GM23338 (cell line): Measurements from ENCODE around the gene ENC1. TPM values are rescaled to one million over a fixed set of nuclear protein-coding genes. Genes with fewer than 3 reads are reported as not detected.
A peak's percentile ranks its signal among the peaks of the same experiment; 100 is the strongest.

Experiments used
- ATAC-seq: fragments of 200-7000 bp; cut with Tn5 transposase; 3 replicates; pipeline ENCODE4 v1.9.1; 2020
- DNase-seq: peaks from one replicate; pipeline ENCODE4 v3.0.0-alpha.2; 2015; ENCODE audit warnings: low spot score
- H2AFZ ChIP-seq: fragments of 200-600 bp; sonication (generic); 2 replicates; pipeline ENCODE4 v1.8.0; 2016; ENCODE audit warnings: antibody characterized with exemption, mild to moderate bottlenecking, moderate library complexity
- H3F3A ChIP-seq: fragments of 200-600 bp; sonication (generic); replicated peaks from 2 replicates; pipeline ENCODE4 v1.8.0; 2017; ENCODE audit warnings: antibody characterized with exemption, mixed run types, low read depth
- H3K27ac ChIP-seq: fragments of 200-600 bp; sonication (generic); 2 replicates; pipeline ENCODE4 v1.6.1; 2016; ENCODE audit warnings: low read depth
- H3K27me3 ChIP-seq: fragments of 200-600 bp; sonication (generic); 2 replicates; pipeline ENCODE4 v1.8.0; 2016; ENCODE audit warnings: mild to moderate bottlenecking, mixed run types, moderate library complexity; ENCODE audit not compliant: insufficient read depth
- H3K36me3 ChIP-seq: fragments of 200-600 bp; sonication (generic); 2 replicates; pipeline ENCODE4 v1.8.0; 2016; ENCODE audit warnings: mild to moderate bottlenecking; ENCODE audit not compliant: insufficient read depth
- H3K4me1 ChIP-seq: fragments of 200-600 bp; sonication (generic); 2 replicates; pipeline ENCODE4 v1.8.0; 2016; ENCODE audit warnings: mild to moderate bottlenecking, moderate library complexity; ENCODE audit not compliant: insufficient read depth
- H3K4me2 ChIP-seq: fragments of 200-600 bp; sonication (generic); 2 replicates; pipeline ENCODE4 v1.7.1; 2017; ENCODE audit warnings: mixed run types
- H3K4me3 ChIP-seq: fragments of 200-600 bp; sonication (generic); 2 replicates; pipeline ENCODE4 v1.6.1; 2016; ENCODE audit warnings: mixed run types
- H3K79me2 ChIP-seq: fragments of 200-600 bp; sonication (generic); replicated peaks from 2 replicates; pipeline ENCODE4 v1.8.0; 2017; ENCODE audit warnings: mild to moderate bottlenecking; ENCODE audit not compliant: insufficient read depth
- H3K9me2 ChIP-seq: fragments of 200-600 bp; sonication (generic); 2 replicates; pipeline ENCODE4 v1.8.0; 2017; ENCODE audit not compliant: insufficient read depth
- H4K20me1 ChIP-seq: fragments of 200-600 bp; sonication (generic); replicated peaks from 2 replicates; pipeline ENCODE4 v1.8.0; 2017; ENCODE audit warnings: mild to moderate bottlenecking; ENCODE audit not compliant: insufficient read depth
- H3K27ac Mint-ChIP-seq: 2 replicates; pipeline ENCODE4 v1.8.0; 2020; ENCODE audit warnings: inconsistent platforms, mild to moderate bottlenecking, moderate library complexity, mixed read lengths
- H3K27me3 Mint-ChIP-seq: 3 replicates; pipeline ENCODE4 v1.8.0; 2022; ENCODE audit warnings: low read depth, mild to moderate bottlenecking, moderate library complexity, mixed read lengths, inconsistent platforms; ENCODE audit not compliant: insufficient read depth, poor library complexity
- H3K36me3 Mint-ChIP-seq: 3 replicates; pipeline ENCODE4 v1.8.0; 2021; ENCODE audit warnings: low read depth, mild to moderate bottlenecking, inconsistent platforms, moderate library complexity, mixed read lengths
- H3K4me1 Mint-ChIP-seq: 3 replicates; pipeline ENCODE4 v1.8.0; 2020; ENCODE audit warnings: mild to moderate bottlenecking, inconsistent platforms, mixed read lengths
- H3K4me3 Mint-ChIP-seq: 3 replicates; pipeline ENCODE4 v1.8.0; 2021; ENCODE audit warnings: moderate library complexity, mild to moderate bottlenecking, inconsistent platforms, mixed read lengths
- H3K9me3 Mint-ChIP-seq: 3 replicates; pipeline ENCODE4 v1.8.0; 2020; ENCODE audit warnings: moderate library complexity, mild to moderate bottlenecking, inconsistent platforms, mixed read lengths
- CREB1 ChIP-seq: fragments of 250-450 bp; sonication (Bioruptor Pico); IDR thresholded peaks from 2 replicates; pipeline ENCODE4 v1.5.0; 2020; ENCODE audit warnings: low read depth, mild to moderate bottlenecking, moderate library complexity
- CTCF ChIP-seq, 2 experiments: fragments of 200-600 bp in 1 of 2; sonication (generic) in 1 of 2; conservative IDR thresholded peaks; 2 replicates each; pipeline versions ENCODE4 v1.5.1 to v1.6.1; 2016 to 2017; ENCODE audit warnings: antibody characterized with exemption in 2 of 2, low read depth in 2 of 2, mild to moderate bottlenecking in 2 of 2, moderate library complexity in 1 of 2
- ETS1 ChIP-seq: IDR thresholded peaks from 2 replicates; pipeline ENCODE4 v1.6.1; 2016; ENCODE audit warnings: antibody characterized with exemption
- EZH2 ChIP-seq: fragments of 200-600 bp; sonication (generic); IDR thresholded peaks from one replicate; pipeline ENCODE4 v1.8.0; 2017; ENCODE audit warnings: antibody characterized with exemption, mild to moderate bottlenecking, low read depth; ENCODE audit not compliant: unreplicated experiment
- EZH2phosphoT487 ChIP-seq: fragments of 200-600 bp; sonication (generic); IDR thresholded peaks from one replicate; pipeline ENCODE4 v1.8.1; 2018; ENCODE audit warnings: antibody characterized with exemption; ENCODE audit not compliant: unreplicated experiment
- JUNB ChIP-seq: IDR thresholded peaks from one replicate; pipeline ENCODE4 v1.6.1; 2016; ENCODE audit warnings: antibody characterized with exemption; ENCODE audit not compliant: unreplicated experiment
- NANOG ChIP-seq: IDR thresholded peaks from 2 replicates; pipeline ENCODE4 v1.6.1; 2016; ENCODE audit warnings: antibody characterized with exemption, borderline replicate concordance
- POLR2AphosphoS5 ChIP-seq: IDR thresholded peaks from 2 replicates; pipeline ENCODE4 v1.6.1; 2016; ENCODE audit warnings: antibody characterized with exemption, low read depth
- STAT1 ChIP-seq: IDR thresholded peaks from one replicate; pipeline ENCODE4 v1.6.1; 2016; ENCODE audit warnings: antibody characterized with exemption; ENCODE audit not compliant: unreplicated experiment
- ZNF114 ChIP-seq: fragments of 250-450 bp; sonication (Bioruptor Pico); IDR thresholded peaks from 2 replicates; pipeline ENCODE4 v1.5.0; 2020; ENCODE audit warnings: mild to moderate bottlenecking, moderate library complexity
- ZNF331 ChIP-seq: fragments of 250-450 bp; sonication (Bioruptor Pico); IDR thresholded peaks from 2 replicates; pipeline ENCODE4 v1.5.0; 2020; ENCODE audit warnings: low read depth, mild to moderate bottlenecking, moderate library complexity
- ZNF462 ChIP-seq: fragments of 250-450 bp; sonication (Bioruptor Pico); IDR thresholded peaks from 2 replicates; pipeline ENCODE4 v1.5.0; 2020; ENCODE audit warnings: mild to moderate bottlenecking, moderate library complexity
- polyA plus RNA-seq: library from polyadenylated mRNA; unstranded; fragments of >200 nt; fragmentation: Nextera tagmentation; extraction: Ambion mirVana; gene quantifications from 2 replicates; pipeline ENCODE4 v1.2.1, GENCODE V29; 2016
- total RNA-seq: library from RNA; depleted of rRNA; stranded (reverse); fragments of >200 nt; shearing (Covaris generic); gene quantifications from 2 replicates; pipeline ENCODE4 v1.2.3, GENCODE V29; 2014
- TF ChIP-seq, protein P1 (sequence below): IDR thresholded peaks from one replicate; pipeline ENCODE4 v1.6.1; 2018; ENCODE audit warnings: antibody characterized with exemption; ENCODE audit not compliant: unreplicated experiment

Gene ENC1
- total and polyA plus RNA-seq, 2 experiments from 2014 or later, result 8.2 to 27.9 TPM

- no peaks in the 10 kb centered on the region for H3K36me3 Mint-ChIP-seq
- Histone ChIP-seq H3K4me3 (no peak overlapping the region), H3K27me3 (no peaks in the 10 kb centered on the region), H3K79me2 (no peaks in the 10 kb centered on the region), H3F3A (no peaks in the 10 kb centered on the region), H3K4me2 (peak overlapping the region; percentile 65; the same call in 1 of the 2 replicates), H4K20me1 (no peaks in the 10 kb centered on the region), H2AFZ (no peak overlapping the region), H3K27ac (no peak overlapping the region), H3K4me1 (peaks cover 19% of the 10 kb centered on the region), H3K36me3 (no peaks in the 10 kb centered on the region), H3K9me2 (no peaks in the 10 kb centered on the region; the same call in 1 of the 2 replicates)
- peaks cover 41% of the 10 kb centered on the region for H3K4me1 Mint-ChIP-seq
- peaks cover 8% of the 10 kb centered on the region for H3K27me3 Mint-ChIP-seq
- ATAC-seq (no peak; the same call in 2 of the 3 replicates), DNase-seq (no peak)
- H3K9me3 Mint-ChIP-seq, result peaks cover 7% of the 10 kb centered on the region; the same call in 2 of the 3 replicates
- H3K27ac Mint-ChIP-seq, result no peak overlapping the region
- H3K4me3 Mint-ChIP-seq, result no peak overlapping the region; the same call in 2 of the 3 replicates
- no peak for TF ChIP-seq JUNB
- no peak for TF ChIP-seq NANOG
- no peak for TF ChIP-seq ETS1
- TF ChIP-seq ZNF462 (CRISPR knock-in tag), result no peak
- TF ChIP-seq, protein P1, sequence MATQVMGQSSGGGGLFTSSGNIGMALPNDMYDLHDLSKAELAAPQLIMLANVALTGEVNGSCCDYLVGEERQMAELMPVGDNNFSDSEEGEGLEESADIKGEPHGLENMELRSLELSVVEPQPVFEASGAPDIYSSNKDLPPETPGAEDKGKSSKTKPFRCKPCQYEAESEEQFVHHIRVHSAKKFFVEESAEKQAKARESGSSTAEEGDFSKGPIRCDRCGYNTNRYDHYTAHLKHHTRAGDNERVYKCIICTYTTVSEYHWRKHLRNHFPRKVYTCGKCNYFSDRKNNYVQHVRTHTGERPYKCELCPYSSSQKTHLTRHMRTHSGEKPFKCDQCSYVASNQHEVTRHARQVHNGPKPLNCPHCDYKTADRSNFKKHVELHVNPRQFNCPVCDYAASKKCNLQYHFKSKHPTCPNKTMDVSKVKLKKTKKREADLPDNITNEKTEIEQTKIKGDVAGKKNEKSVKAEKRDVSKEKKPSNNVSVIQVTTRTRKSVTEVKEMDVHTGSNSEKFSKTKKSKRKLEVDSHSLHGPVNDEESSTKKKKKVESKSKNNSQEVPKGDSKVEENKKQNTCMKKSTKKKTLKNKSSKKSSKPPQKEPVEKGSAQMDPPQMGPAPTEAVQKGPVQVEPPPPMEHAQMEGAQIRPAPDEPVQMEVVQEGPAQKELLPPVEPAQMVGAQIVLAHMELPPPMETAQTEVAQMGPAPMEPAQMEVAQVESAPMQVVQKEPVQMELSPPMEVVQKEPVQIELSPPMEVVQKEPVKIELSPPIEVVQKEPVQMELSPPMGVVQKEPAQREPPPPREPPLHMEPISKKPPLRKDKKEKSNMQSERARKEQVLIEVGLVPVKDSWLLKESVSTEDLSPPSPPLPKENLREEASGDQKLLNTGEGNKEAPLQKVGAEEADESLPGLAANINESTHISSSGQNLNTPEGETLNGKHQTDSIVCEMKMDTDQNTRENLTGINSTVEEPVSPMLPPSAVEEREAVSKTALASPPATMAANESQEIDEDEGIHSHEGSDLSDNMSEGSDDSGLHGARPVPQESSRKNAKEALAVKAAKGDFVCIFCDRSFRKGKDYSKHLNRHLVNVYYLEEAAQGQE, result no peak
- TF ChIP-seq POLR2AphosphoS5, result no peak
- no peak for TF ChIP-seq EZH2phosphoT487
- TF ChIP-seq EZH2, result no peak
- no peak for TF ChIP-seq ZNF331 (CRISPR knock-in tag)
- no peak for TF ChIP-seq ZNF114 (CRISPR knock-in tag)
- no peak for TF ChIP-seq STAT1
- TF ChIP-seq CTCF (conservative IDR thresholded peaks at IDR 0.05; ENCODE audit: low read depth in 2 of 2), result no peak
- TF ChIP-seq CREB1 (CRISPR knock-in tag), result no peak
These were observed 18.4 kb downstream of the ENC1 start for GRCh38 chr5:74622122-74622521.
